ENCODE measurements around the gene NLRP11.

Gene NLRP11

GRCh38 chr19:55831846-55832245 lies at the start of gene NLRP11:
Gene NLRP11 (minus strand): TSS chr19:55831999. CDS start chr19:55818174, 13,825 bp downstream.
- DNase-seq (ENCODE audit: low spot score): no peak

- DNase-seq (ENCODE audit: low spot score): no peak
Measured at GRCh38 chr19:55877211-55877610, 45.4 kb upstream of the NLRP11 start.

GRCh38 chr19:55870736-55871135 lies 38.9 kb upstream of the NLRP11 start:
- DNase-seq (ENCODE audit: low spot score): no peak

GRCh38 chr19:55867101-55867500 lies 35.3 kb upstream of the NLRP11 start:
- no peak for DNase-seq (ENCODE audit: low spot score)

- no peak for DNase-seq (ENCODE audit: low spot score)
Measured at GRCh38 chr19:55866521-55866920, 34.7 kb upstream of the NLRP11 start.

- no peak for DNase-seq (ENCODE audit: low spot score)
Measured at GRCh38 chr19:55858969-55859368, 27.2 kb upstream of the NLRP11 start.

- no peak for DNase-seq (ENCODE audit: low spot score)
Measured at GRCh38 chr19:55858401-55858800, 26.6 kb upstream of the NLRP11 start.

GRCh38 chr19:55857974-55858373 lies 26.2 kb upstream of the NLRP11 start:
- no peak for DNase-seq (ENCODE audit: low spot score)

- DNase-seq (ENCODE audit: low spot score): no peak
Measured at GRCh38 chr19:55857149-55857548, 25.4 kb upstream of the NLRP11 start.

GRCh38 chr19:55855160-55855559 lies 23.4 kb upstream of the NLRP11 start:
- no peak for DNase-seq (ENCODE audit: low spot score)

- DNase-seq (ENCODE audit: low spot score): no peak
Measured at GRCh38 chr19:55838906-55839305, 7.1 kb upstream of the NLRP11 start.

- DNase-seq (ENCODE audit: low spot score): peak; percentile 34
Measured at GRCh38 chr19:55838251-55838650, 6.5 kb upstream of the NLRP11 start.

GRCh38 chr19:55836340-55836739 lies 4.5 kb upstream of the NLRP11 start, which contains the start of gene NLRP4:
Gene NLRP4 (plus strand): TSS chr19:55836540. CDS start chr19:55852081, 15,541 bp downstream.
- DNase-seq (ENCODE audit: low spot score): no peak

- DNase-seq (ENCODE audit: low spot score): no peak
Measured at GRCh38 chr19:55832676-55833075, 877 bp upstream of the NLRP11 start.

GRCh38 chr19:55830656-55831055 lies 1.1 kb downstream of the NLRP11 start:
- DNase-seq (ENCODE audit: low spot score): peak; percentile 67

- DNase-seq (ENCODE audit: low spot score): no peak
Measured at GRCh38 chr19:55820037-55820436, 11.8 kb downstream of the NLRP11 start.

GRCh38 chr19:55813906-55814305 lies 17.9 kb downstream of the NLRP11 start:
- DNase-seq (ENCODE audit: low spot score): no peak

- DNase-seq (ENCODE audit: low spot score): no peak
Measured at GRCh38 chr19:55812449-55812848, 19.4 kb downstream of the NLRP11 start.

- no peak for DNase-seq (ENCODE audit: low spot score)
Measured at GRCh38 chr19:55811340-55811739, 20.5 kb downstream of the NLRP11 start.

- peak; percentile 94 for DNase-seq (ENCODE audit: low spot score)
Measured at GRCh38 chr19:55809381-55810058, 22.3 kb downstream of the NLRP11 start.

- DNase-seq (ENCODE audit: low spot score): peak; percentile 66
Measured at GRCh38 chr19:55802281-55802680, 29.5 kb downstream of the NLRP11 start.

- peak; percentile 48 for DNase-seq (ENCODE audit: low spot score)
Measured at GRCh38 chr19:55801416-55801815, 30.4 kb downstream of the NLRP11 start.

GRCh38 chr19:55795021-55795420 lies 36.8 kb downstream of the NLRP11 start:
- no peak for DNase-seq (ENCODE audit: low spot score)

- DNase-seq (ENCODE audit: low spot score): no peak
Measured at GRCh38 chr19:55781112-55781511, 50.7 kb downstream of the NLRP11 start.

Data from SW480 (cell line).